ENCODE results near the gene PNPLA8. TPM values are rescaled to one million over a fixed set of nuclear protein-coding genes. Genes with fewer than 3 reads are reported as not detected.

Gene PNPLA8
- total and polyA plus RNA-seq, 4 donors: 14.7 to 30.3 (median 23.0) TPM

- 79% methylated on average over 5 of the region's 5 CpGs for WGBS
- no peak for TF ChIP-seq EGR1 (IDR thresholded peaks at IDR 0.05; ENCODE audit: low read depth in 2 of 2)
- TF ChIP-seq SP1 (IDR thresholded peaks at IDR 0.05): no peak
- TF ChIP-seq NR2F2 (IDR thresholded peaks at IDR 0.05): no peak
- TF ChIP-seq JUND (IDR thresholded peaks at IDR 0.05): no peak
- TF ChIP-seq ATF3 (IDR thresholded peaks at IDR 0.05): no peak
- TF ChIP-seq RAD21 (IDR thresholded peaks at IDR 0.05): no peak
- no peak for TF ChIP-seq FOXA2 (IDR thresholded peaks at IDR 0.05)
- TF ChIP-seq FOXA1 (IDR thresholded peaks at IDR 0.05): no peak
- no peak for TF ChIP-seq REST (IDR thresholded peaks at IDR 0.05)
- no peak for TF ChIP-seq TAF1 (conservative IDR thresholded peaks at IDR 0.05)
- TF ChIP-seq CTCF (IDR thresholded peaks at IDR 0.05; ENCODE audit: low read depth, low read length, missing input control): no peak
- TF ChIP-seq YY1 (IDR thresholded peaks at IDR 0.05): no peak
- TF ChIP-seq HNF4A (conservative IDR thresholded peaks at IDR 0.05): no peak
- no peak for TF ChIP-seq RXRA (IDR thresholded peaks at IDR 0.05)
- TF ChIP-seq MAX (IDR thresholded peaks at IDR 0.05): no peak
- TF ChIP-seq GABPA (IDR thresholded peaks at IDR 0.05 in 1 of 2, conservative IDR thresholded peaks at IDR 0.05 in 1 of 2): no peak
- TF ChIP-seq HNF4G (IDR thresholded peaks at IDR 0.05): no peak
- Histone ChIP-seq H3K4me3 (ENCODE audit: low read depth in 1 of 3, low read length in 3 of 3) (no peak overlapping the region), H3K4me1 (ENCODE audit: control insufficient read depth in 4 of 4, insufficient read depth in 4 of 4, low read length in 3 of 4) (peaks cover 0 to 5% (median 0%) of the 10 kb centered on the region in 4 donors), H3K9ac (ENCODE audit: low read depth in 1 of 2, low read length in 2 of 2) (no peak overlapping the region), H3K9me3 (ENCODE audit: control insufficient read depth in 4 of 4, low read length in 3 of 4) (no peaks in the 10 kb centered on the region), H3K27ac (ENCODE audit: low read depth in 1 of 2, low read length in 2 of 2) (no peak overlapping the region), H3K27me3 (ENCODE audit: control insufficient read depth in 4 of 4, insufficient read depth in 4 of 4, low read length in 3 of 4) (no peaks in the 10 kb centered on the region), H3K36me3 (ENCODE audit: control insufficient read depth in 4 of 4, insufficient read depth in 3 of 4, low read depth in 1 of 4, low read length in 3 of 4) (no peaks in the 10 kb centered on the region)
- DNase-seq (ENCODE audit: low spot score): no peak
Measured at GRCh38 chr7:108535257-108535656, 9.3 kb upstream of the PNPLA8 start.

DNA sequence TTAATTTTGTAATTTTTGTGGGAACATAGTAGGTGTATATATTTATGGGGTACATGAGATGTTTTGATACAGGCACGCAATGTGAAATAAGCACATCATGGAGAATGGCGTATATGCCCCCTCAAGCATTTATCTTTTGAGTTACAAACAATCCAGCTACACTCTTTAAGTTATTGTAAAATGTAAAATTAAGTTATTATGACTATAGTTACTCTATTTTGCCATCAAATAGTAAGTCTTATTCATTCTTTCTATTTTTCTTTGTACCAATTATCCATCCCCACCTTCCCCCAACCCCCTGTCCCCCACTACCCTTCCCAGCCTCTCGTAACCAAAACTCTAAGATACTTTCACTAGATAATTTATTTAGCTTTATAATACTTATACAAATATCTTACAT is 7.8 kb upstream of the PNPLA8 start:
- no peak overlapping the region for H3K4me3 ChIP-seq (ENCODE audit: low read depth in 1 of 3, low read length in 3 of 3)
- TF ChIP-seq RAD21 (IDR thresholded peaks at IDR 0.05) (no peak), JUND (IDR thresholded peaks at IDR 0.05) (no peak), NR2F2 (IDR thresholded peaks at IDR 0.05) (no peak), HNF4G (IDR thresholded peaks at IDR 0.05) (no peak), EGR1 (IDR thresholded peaks at IDR 0.05; ENCODE audit: low read depth in 2 of 2) (no peak), FOXA2 (IDR thresholded peaks at IDR 0.05) (no peak), GABPA (IDR thresholded peaks at IDR 0.05 in 1 of 2, conservative IDR thresholded peaks at IDR 0.05 in 1 of 2) (no peak), ATF3 (IDR thresholded peaks at IDR 0.05) (no peak), HNF4A (conservative IDR thresholded peaks at IDR 0.05) (no peak)
- TF ChIP-seq, protein P1, sequence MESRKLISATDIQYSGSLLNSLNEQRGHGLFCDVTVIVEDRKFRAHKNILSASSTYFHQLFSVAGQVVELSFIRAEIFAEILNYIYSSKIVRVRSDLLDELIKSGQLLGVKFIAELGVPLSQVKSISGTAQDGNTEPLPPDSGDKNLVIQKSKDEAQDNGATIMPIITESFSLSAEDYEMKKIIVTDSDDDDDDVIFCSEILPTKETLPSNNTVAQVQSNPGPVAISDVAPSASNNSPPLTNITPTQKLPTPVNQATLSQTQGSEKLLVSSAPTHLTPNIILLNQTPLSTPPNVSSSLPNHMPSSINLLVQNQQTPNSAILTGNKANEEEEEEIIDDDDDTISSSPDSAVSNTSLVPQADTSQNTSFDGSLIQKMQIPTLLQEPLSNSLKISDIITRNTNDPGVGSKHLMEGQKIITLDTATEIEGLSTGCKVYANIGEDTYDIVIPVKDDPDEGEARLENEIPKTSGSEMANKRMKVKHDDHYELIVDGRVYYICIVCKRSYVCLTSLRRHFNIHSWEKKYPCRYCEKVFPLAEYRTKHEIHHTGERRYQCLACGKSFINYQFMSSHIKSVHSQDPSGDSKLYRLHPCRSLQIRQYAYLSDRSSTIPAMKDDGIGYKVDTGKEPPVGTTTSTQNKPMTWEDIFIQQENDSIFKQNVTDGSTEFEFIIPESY (IDR thresholded peaks at IDR 0.05): no peak
- no peaks in the 10 kb centered on the region for H3K9me3 ChIP-seq (ENCODE audit: control insufficient read depth in 4 of 4, low read length in 3 of 4)
- no peak overlapping the region for H3K27ac ChIP-seq (ENCODE audit: low read depth in 1 of 2, low read length in 2 of 2)
- 99% methylated on average over 3 of the region's 3 CpGs for WGBS
- H3K36me3 ChIP-seq (ENCODE audit: control insufficient read depth in 4 of 4, insufficient read depth in 3 of 4, low read depth in 1 of 4, low read length in 3 of 4): no peaks in the 10 kb centered on the region
- no peaks in the 10 kb centered on the region for H3K27me3 ChIP-seq (ENCODE audit: control insufficient read depth in 4 of 4, insufficient read depth in 4 of 4, low read length in 3 of 4)
- H3K9ac ChIP-seq (ENCODE audit: low read depth in 1 of 2, low read length in 2 of 2): no peak overlapping the region
- H3K4me1 ChIP-seq (ENCODE audit: control insufficient read depth in 4 of 4, insufficient read depth in 4 of 4, low read length in 3 of 4): peaks cover 0 to 2% (median 0%) of the 10 kb centered on the region in 4 donors
- DNase-seq (ENCODE audit: low spot score): no peak
